MCF 10A (cell line): Measurements from ENCODE around the gene PXK. TPM values are rescaled to one million over a fixed set of nuclear protein-coding genes. Genes with fewer than 3 reads are reported as not detected.
"Not testable (repeated sequence)": the region's sequence is repeated elsewhere in the genome, so short reads cannot be mapped to it uniquely, and the experiment has no call there.

Experiments
- BruUV-seq: library from RNA; stranded (reverse); fragments of 400-500 nt; replicated peaks from 2 replicates; lab custom pipeline; 2021; lab: Mats Ljungman, UMichigan
- CTCF ChIA-PET: fragments of 300-600 bp; sonication (Branson Sonifier 250); formaldehyde crosslinking; extraction: SDS; loops from one replicate; lab custom pipeline; 2021; ENCODE audit warnings: antibody characterized with exemption, inconsistent platforms; lab: Yijun Ruan, JAX
- POLR2A ChIA-PET: fragments of 300-600, 350-650 bp; sonication (Branson Sonifier 250); formaldehyde crosslinking; extraction: SDS; loops from one replicate; lab custom pipeline; 2020; ENCODE audit warnings: antibody characterized with exemption, inconsistent platforms; lab: Yijun Ruan, JAX
- DNase-seq: peaks from one replicate; pipeline ENCODE4 v3.0.0-alpha.2; 2018; ENCODE audit not compliant: unreplicated experiment
- H3K27ac Mint-ChIP-seq: one replicate; pipeline ENCODE4 v1.8.0; 2022; ENCODE audit warnings: mild to moderate bottlenecking, low read depth, mixed read lengths; ENCODE audit not compliant: unreplicated experiment
- H3K27me3 Mint-ChIP-seq: one replicate; pipeline ENCODE4 v1.8.0; 2022; ENCODE audit warnings: mixed read lengths; ENCODE audit not compliant: insufficient read depth, unreplicated experiment
- H3K36me3 Mint-ChIP-seq: one replicate; pipeline ENCODE4 v1.8.0; 2022; ENCODE audit warnings: mild to moderate bottlenecking, moderate library complexity, mixed read lengths; ENCODE audit not compliant: insufficient read depth, unreplicated experiment
- H3K4me1 Mint-ChIP-seq: one replicate; pipeline ENCODE4 v1.8.0; 2022; ENCODE audit warnings: mixed read lengths; ENCODE audit not compliant: insufficient read depth, unreplicated experiment
- H3K4me3 Mint-ChIP-seq: one replicate; pipeline ENCODE4 v1.8.0; 2022; ENCODE audit warnings: mild to moderate bottlenecking, moderate library complexity, mixed read lengths; ENCODE audit not compliant: unreplicated experiment
- H3K9me3 Mint-ChIP-seq: one replicate; pipeline ENCODE4 v1.8.0; 2022; ENCODE audit warnings: mixed read lengths; ENCODE audit not compliant: unreplicated experiment
- intact Hi-C: fragments of 100-400 bp; cut with micrococcal nuclease; formaldehyde crosslinking; loops from 2 replicates; pipeline ENCODE4 v1.14.1; 2022
- total RNA-seq: library from RNA; stranded (reverse); gene quantifications from 2 replicates; pipeline ENCODE4 v1.2.3, GENCODE V29; 2022
- TF ChIP-seq, protein P1 (sequence below): fragments of 200-600 bp; IDR thresholded peaks from one replicate; pipeline ENCODE4 v1.8.0; 2022; ENCODE audit warnings: antibody characterized with exemption, mild to moderate bottlenecking; ENCODE audit not compliant: unreplicated experiment

Gene PXK
- total RNA-seq, 1 experiment from 2014 or later = 62.2 TPM

DNA sequence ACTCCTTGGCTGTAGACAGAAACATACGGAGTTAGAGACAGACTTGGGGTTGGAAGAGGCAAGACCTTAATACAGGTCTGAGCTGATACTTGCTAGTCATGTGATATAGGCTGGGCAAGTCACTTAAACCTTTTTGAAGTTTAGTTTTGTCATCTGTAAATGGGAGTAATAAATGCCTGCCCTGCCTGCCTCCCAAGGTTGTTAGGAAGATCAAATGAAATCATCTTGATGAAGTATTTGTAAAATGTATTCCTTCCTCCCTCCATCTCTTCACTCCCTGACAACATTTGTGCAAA is 2.9 kb downstream of the PXK start:
- intact Hi-C loops = loop anchor here (1.0 kb wide), 2 partner anchors 49 to 79 kb away; no protein-coding TSS in a partner anchor
- Mint-ChIP-seq H3K4me1 (peaks cover 22% of the 10 kb centered on the region), H3K27ac (peak overlapping the region; percentile 93), H3K27me3 (no peaks in the 10 kb centered on the region), H3K4me3 (peak overlapping the region; percentile 78), H3K9me3 (no peaks in the 10 kb centered on the region), H3K36me3 (peaks cover 36% of the 10 kb centered on the region)
- POLR2A ChIA-PET = interaction anchor here (0.6 to 6.6 kb wide), 23 partner anchors 9 to 560 kb away, joined by 3 to 54 read pairs (median 5); partner anchors contain the start of genes ABHD6, HTD2, KCTD6 and RPP14
- TF ChIP-seq, protein P1, sequence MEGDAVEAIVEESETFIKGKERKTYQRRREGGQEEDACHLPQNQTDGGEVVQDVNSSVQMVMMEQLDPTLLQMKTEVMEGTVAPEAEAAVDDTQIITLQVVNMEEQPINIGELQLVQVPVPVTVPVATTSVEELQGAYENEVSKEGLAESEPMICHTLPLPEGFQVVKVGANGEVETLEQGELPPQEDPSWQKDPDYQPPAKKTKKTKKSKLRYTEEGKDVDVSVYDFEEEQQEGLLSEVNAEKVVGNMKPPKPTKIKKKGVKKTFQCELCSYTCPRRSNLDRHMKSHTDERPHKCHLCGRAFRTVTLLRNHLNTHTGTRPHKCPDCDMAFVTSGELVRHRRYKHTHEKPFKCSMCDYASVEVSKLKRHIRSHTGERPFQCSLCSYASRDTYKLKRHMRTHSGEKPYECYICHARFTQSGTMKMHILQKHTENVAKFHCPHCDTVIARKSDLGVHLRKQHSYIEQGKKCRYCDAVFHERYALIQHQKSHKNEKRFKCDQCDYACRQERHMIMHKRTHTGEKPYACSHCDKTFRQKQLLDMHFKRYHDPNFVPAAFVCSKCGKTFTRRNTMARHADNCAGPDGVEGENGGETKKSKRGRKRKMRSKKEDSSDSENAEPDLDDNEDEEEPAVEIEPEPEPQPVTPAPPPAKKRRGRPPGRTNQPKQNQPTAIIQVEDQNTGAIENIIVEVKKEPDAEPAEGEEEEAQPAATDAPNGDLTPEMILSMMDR = no peak
- TSS peak; percentile 73 for BruUV-seq
- CTCF ChIA-PET = interaction anchor here (0.7 to 5.1 kb wide), 12 partner anchors 10 to 196 kb away, joined by 3 to 34 read pairs (median 5); partner anchors contain the start of genes HTD2 and RPP14
- DNase-seq = no peak

DNA sequence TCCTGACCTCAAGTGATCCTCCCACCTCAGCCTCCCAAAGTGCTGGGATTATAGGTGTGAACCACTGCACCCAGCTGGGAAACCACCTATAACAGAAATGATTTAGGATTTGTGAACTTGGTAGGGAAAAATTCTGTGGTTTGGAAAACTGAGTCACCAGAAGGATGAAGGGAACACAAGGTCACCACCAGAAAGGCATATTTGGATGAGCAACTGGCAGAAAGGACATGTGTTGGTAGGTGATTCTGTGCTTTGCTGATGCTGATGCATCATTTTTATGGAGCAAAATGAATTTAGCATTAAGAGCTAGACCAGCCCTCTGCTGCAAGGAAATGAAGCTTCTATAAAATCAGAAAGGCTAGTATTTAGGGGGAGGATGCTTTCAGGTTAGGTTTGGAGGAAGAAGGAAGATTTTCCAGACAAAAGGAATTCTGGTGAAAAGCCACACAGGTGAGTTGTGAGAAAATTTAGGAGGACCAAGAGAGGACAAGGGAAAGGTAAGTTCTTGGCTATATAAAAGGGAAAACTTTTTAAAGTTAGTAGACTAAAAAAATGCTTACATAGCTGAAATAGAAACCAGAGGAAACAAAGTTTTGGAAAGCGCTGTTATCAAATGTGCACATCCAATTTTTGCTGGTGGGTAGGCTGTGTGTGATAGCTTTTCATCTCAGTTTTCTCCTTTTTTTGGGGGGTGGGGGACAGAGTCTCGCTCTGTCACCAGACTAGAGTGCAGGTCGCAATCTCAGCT is 3.6 kb downstream of the PXK start:
- POLR2A ChIA-PET = interaction anchor here (0.7 to 6.6 kb wide), 11 partner anchors 14 to 135 kb away, joined by 3 to 54 read pairs (median 5); partner anchors contain the start of genes ABHD6, HTD2 and RPP14
- Mint-ChIP-seq H3K4me3 (peak overlapping the region; percentile 78), H3K36me3 (peaks cover 43% of the 10 kb centered on the region), H3K4me1 (peaks cover 22% of the 10 kb centered on the region), H3K27ac (peak overlapping the region; percentile 93), H3K9me3 (no peaks in the 10 kb centered on the region), H3K27me3 (no peaks in the 10 kb centered on the region)
- intact Hi-C loops = no loop called here
- TF ChIP-seq, protein P1 = no peak
- BruUV-seq = no TSS peak
- CTCF ChIA-PET = interaction anchor here (0.6 to 5.1 kb wide), 10 partner anchors 11 to 196 kb away, joined by 3 to 34 read pairs (median 6); partner anchors contain the start of genes HTD2 and RPP14
- DNase-seq = peak; percentile 72

DNA sequence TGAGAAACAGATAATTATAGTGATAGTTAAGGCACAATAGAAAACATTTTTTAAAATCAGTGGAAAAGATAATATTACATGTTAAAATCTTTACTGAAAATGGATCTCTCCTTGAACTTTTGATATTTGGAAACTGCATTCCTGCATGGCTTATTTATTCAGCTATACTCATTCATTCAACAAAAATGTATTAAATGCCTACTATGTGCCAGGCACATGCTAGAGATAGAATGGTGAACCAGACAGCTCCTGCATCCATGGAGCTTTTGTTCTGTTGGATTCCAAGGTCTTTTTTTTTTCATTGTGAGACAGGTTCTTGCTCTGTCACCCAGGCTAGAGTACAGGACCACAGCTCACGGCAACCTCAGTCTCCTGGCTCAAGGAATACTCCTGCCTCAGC is 4.5 kb downstream of the PXK start:
- Mint-ChIP-seq H3K27me3 (no peaks in the 10 kb centered on the region), H3K4me1 (peaks cover 22% of the 10 kb centered on the region), H3K4me3 (no peak overlapping the region), H3K36me3 (peaks cover 51% of the 10 kb centered on the region), H3K27ac (no peak overlapping the region), H3K9me3 (no peaks in the 10 kb centered on the region)
- intact Hi-C loops = no loop called here
- POLR2A ChIA-PET = interaction anchor here (0.9 to 6.6 kb wide), 4 partner anchors 10 to 67 kb away, joined by 4 to 54 read pairs (median 25); partner anchors contain the start of genes HTD2 and RPP14
- TF ChIP-seq, protein P1 = no peak
- CTCF ChIA-PET = interaction anchor here (0.8 to 5.1 kb wide), 8 partner anchors 11 to 196 kb away, joined by 3 to 34 read pairs (median 6); partner anchors contain the start of genes HTD2 and RPP14
- BruUV-seq = no TSS peak
- DNase-seq = no peak

DNA sequence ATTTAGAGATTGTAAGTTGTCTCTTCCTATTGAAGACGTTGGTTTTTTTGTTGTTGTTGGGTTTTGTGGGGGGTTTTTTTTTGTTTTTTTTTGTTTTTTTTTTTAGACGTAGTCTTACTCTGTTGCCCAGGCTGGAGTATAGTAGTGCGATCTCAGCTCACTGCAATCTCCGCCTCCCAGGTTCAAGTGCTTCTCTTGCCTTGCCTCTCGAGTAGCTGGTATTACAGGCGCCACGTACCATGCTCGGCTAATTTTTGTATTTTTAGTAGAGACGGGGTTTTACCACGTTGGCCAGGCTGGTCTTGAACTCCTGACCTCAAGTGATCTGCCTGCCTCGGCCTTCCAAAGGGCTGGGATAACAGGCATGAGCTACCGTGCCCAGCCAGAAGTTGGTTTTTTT is 6.5 kb downstream of the PXK start:
- H3K9me3 Mint-ChIP-seq, DNase-seq, H3K27ac Mint-ChIP-seq, H3K27me3 Mint-ChIP-seq, intact Hi-C loops, H3K4me3 Mint-ChIP-seq, BruUV-seq: not testable (repeated sequence)
- Mint-ChIP-seq H3K36me3 (peaks cover 54% of the 10 kb centered on the region), H3K4me1 (peaks cover 22% of the 10 kb centered on the region)
- ChIA-PET CTCF (interaction anchor here (0.7 to 1.1 kb wide), 2 partner anchors 8 to 17 kb away, joined by 3 read pairs; no protein-coding TSS in a partner anchor), POLR2A (interaction anchor here (0.7 kb wide), 2 partner anchors 222 to 1867 kb away, joined by 3 read pairs; no protein-coding TSS in a partner anchor)
